ENCODE results near the gene SYNPR.

The SYNPR gene

DNA sequence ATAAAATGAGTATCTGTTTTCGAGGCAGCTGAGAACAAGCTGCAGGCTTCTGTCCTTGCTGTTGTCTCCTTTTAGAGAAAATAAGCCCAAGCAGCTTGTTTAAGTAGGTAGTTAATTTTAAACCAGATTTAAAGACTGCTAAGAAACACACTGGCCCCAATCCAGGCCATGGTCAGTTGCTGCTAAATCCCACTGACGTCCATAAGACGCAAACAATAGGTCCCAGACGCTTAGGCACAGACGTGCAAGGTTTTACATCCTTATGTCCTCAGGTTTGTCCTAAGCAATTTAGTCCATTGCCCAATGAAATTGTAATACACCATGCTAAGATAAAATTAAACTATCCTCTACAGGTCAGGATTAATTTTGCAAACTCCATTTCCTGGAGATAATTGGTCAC lies 254.4 kb downstream of the SYNPR start:
- no peak for DNase-seq
- TF ChIP-seq, protein P1, sequence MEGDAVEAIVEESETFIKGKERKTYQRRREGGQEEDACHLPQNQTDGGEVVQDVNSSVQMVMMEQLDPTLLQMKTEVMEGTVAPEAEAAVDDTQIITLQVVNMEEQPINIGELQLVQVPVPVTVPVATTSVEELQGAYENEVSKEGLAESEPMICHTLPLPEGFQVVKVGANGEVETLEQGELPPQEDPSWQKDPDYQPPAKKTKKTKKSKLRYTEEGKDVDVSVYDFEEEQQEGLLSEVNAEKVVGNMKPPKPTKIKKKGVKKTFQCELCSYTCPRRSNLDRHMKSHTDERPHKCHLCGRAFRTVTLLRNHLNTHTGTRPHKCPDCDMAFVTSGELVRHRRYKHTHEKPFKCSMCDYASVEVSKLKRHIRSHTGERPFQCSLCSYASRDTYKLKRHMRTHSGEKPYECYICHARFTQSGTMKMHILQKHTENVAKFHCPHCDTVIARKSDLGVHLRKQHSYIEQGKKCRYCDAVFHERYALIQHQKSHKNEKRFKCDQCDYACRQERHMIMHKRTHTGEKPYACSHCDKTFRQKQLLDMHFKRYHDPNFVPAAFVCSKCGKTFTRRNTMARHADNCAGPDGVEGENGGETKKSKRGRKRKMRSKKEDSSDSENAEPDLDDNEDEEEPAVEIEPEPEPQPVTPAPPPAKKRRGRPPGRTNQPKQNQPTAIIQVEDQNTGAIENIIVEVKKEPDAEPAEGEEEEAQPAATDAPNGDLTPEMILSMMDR (IDR thresholded peaks at IDR 0.05; ENCODE audit: low read depth, low read length), result no peak
- H3K36me3 ChIP-seq, result no peaks in the 10 kb centered on the region

DNA sequence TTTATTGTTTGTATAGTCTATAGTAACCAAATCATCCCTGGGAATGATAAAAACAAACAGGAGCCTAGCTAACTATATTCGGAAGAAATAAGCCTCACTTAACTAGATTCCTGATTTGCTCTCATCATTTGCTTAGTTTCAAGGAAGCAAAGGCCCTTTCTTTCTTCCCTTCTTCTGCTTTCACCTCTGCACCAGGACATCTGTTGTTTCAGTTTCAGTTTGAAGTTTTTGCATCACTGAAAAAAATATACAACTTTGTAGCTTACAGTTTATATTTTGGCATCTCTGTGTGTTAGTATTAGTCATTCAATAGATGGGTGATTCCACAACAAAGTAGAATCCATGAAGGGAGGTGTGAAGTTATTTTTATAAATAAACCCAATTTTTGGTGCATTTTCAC lies 260.8 kb downstream of the SYNPR start:
- Histone ChIP-seq H3K36me3 (no peaks in the 10 kb centered on the region), H3K4me1 (no peaks in the 10 kb centered on the region), H3K4me3 (ENCODE audit: low read depth, low read length) (no peak overlapping the region), H3K9me3 (no peaks in the 10 kb centered on the region), H3K27me3 (peaks cover 7% of the 10 kb centered on the region)
- TF ChIP-seq, protein P1 (IDR thresholded peaks at IDR 0.05; ENCODE audit: low read depth, low read length), result no peak
- DNase-seq, result no peak

More for the DNA sequence above, 254.4 kb downstream of the SYNPR start:
- Histone ChIP-seq H3K4me3 (ENCODE audit: low read depth, low read length) (no peak overlapping the region), H3K27me3 (peaks cover 21% of the 10 kb centered on the region), H3K9me3 (no peaks in the 10 kb centered on the region), H3K4me1 (no peaks in the 10 kb centered on the region)

DNA sequence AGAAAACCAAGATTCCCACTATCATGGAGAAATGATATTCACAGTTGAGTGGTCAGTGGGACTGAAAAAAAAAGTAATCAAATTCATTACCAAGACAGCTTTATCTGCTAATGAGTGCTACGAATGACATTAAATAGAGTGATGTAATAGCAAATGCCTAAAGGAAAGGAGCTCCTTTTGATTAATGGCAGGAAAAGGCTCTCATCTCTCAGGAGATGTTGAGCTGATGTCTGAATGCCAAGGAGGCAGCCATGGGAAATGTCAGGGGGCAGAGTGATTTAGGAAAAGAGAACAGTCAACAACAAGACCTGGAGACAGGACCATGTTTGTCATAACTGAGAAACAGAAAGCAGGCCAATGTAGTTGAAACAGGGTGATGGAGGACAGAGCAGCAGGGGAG lies 277.7 kb downstream of the SYNPR start:
- no peaks in the 10 kb centered on the region for H3K9me3 ChIP-seq
- TF ChIP-seq, protein P1 (IDR thresholded peaks at IDR 0.05; ENCODE audit: low read depth, low read length), result no peak
- no peaks in the 10 kb centered on the region for H3K4me1 ChIP-seq
- no peak overlapping the region for H3K4me3 ChIP-seq (ENCODE audit: low read depth, low read length)
- no peaks in the 10 kb centered on the region for H3K36me3 ChIP-seq
- DNase-seq, result no peak
- H3K27me3 ChIP-seq, result peaks cover 10% of the 10 kb centered on the region

DNA sequence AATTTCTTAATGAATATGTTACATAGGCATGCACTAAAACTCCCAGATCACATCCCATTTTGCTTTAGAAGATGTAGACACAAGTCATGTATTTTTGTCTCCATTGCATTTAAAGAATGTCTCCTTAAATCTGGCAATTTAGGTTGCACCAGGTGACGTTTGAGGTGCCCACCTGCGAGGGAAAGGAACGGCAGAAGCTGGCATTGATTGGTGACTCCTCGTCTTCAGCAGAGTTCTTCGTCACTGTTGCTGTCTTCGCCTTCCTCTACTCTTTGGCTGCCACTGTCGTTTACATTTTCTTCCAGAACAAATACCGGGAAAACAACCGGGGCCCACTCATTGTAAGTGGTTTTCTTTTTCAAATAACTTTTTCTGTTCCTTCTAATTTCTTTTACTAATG lies 278.3 kb downstream of the SYNPR start:
- DNase-seq, result no peak
- no peaks in the 10 kb centered on the region for H3K4me1 ChIP-seq
- no peaks in the 10 kb centered on the region for H3K9me3 ChIP-seq
- H3K27me3 ChIP-seq, result peaks cover 10% of the 10 kb centered on the region
- TF ChIP-seq, protein P1 (IDR thresholded peaks at IDR 0.05; ENCODE audit: low read depth, low read length), result no peak
- no peaks in the 10 kb centered on the region for H3K36me3 ChIP-seq
- no peak overlapping the region for H3K4me3 ChIP-seq (ENCODE audit: low read depth, low read length)

DNA sequence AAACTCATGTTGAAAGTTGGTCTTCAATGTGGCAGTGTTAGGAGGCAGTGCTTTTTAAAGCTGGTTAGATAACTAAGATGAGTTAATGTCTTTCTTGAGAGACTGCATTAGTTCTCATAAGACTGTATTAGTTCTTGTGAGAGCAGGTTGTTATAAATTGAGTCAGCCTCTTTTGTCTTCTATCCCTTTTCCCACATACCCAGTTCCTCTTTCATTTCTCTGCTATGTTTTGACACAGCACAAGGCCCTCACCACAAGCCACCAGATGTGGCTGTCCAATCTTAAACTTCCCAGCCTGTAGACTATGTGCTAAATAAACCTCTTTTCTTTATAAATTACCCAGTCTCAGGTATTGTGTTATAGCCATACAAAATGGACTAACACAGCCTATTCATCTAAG lies 279.8 kb downstream of the SYNPR start:
- H3K36me3 ChIP-seq, result no peaks in the 10 kb centered on the region
- H3K9me3 ChIP-seq, result no peaks in the 10 kb centered on the region
- TF ChIP-seq, protein P1 (IDR thresholded peaks at IDR 0.05; ENCODE audit: low read depth, low read length), result no peak
- peaks cover 10% of the 10 kb centered on the region for H3K27me3 ChIP-seq
- H3K4me1 ChIP-seq, result no peaks in the 10 kb centered on the region
- DNase-seq, result no peak
- no peak overlapping the region for H3K4me3 ChIP-seq (ENCODE audit: low read depth, low read length)

DNA sequence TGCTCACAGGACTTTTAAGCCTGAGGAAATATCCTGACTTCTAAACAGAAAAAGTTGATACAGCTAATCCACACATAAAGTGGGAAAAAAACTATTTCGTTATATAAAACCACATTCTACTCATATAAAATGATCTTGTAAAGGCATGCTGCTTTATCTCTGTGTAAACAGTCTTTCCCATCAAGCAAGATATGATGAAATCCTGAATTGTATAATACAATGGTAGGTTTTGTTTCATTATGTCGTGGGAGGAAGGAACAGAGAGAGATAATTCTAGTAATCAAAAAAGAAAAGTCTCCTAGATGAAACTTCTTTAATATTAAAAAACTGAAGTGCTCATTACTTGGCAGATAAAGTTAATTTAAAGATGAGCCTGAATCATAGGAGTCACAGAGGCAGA lies 281.8 kb downstream of the SYNPR start:
- H3K36me3 ChIP-seq, result no peaks in the 10 kb centered on the region
- no peaks in the 10 kb centered on the region for H3K9me3 ChIP-seq
- no peak overlapping the region for H3K4me3 ChIP-seq (ENCODE audit: low read depth, low read length)
- peaks cover 10% of the 10 kb centered on the region; the same call in 1 of the 2 replicates for H3K27me3 ChIP-seq
- TF ChIP-seq, protein P1 (IDR thresholded peaks at IDR 0.05; ENCODE audit: low read depth, low read length), result no peak
- no peaks in the 10 kb centered on the region for H3K4me1 ChIP-seq
- DNase-seq, result no peak

Data from BE2C (cell line).